Measurements from ENCODE around the gene USB1. TPM values are rescaled to one million over a fixed set of nuclear protein-coding genes. Genes with fewer than 3 reads are reported as not detected.

Gene USB1
- total and polyA plus RNA-seq, 2 experiments from 2014 or later, result 18.2 to 47.7 TPM

- Histone ChIP-seq H3K9me3 (ENCODE audit: low read depth) (no peaks in the 10 kb centered on the region), H3K4me3 (no peak overlapping the region), H3K4me1 (ENCODE audit: insufficient read depth) (peaks cover 10% of the 10 kb centered on the region), H3K27me3 (no peaks in the 10 kb centered on the region), H3K9me2 (replicated peaks; ENCODE audit: insufficient read depth) (no peaks in the 10 kb centered on the region), H3K79me2 (peaks cover 4% of the 10 kb centered on the region), H3K36me3 (replicated peaks; ENCODE audit: insufficient read depth, low read depth) (no peaks in the 10 kb centered on the region), H3K4me2 (no peak overlapping the region), H4K20me1 (ENCODE audit: insufficient read depth, poor library complexity, severe bottlenecking) (peaks cover 5% of the 10 kb centered on the region), H2AFZ (no peak overlapping the region), H3K27ac (no peak overlapping the region)
- WGBS (ENCODE audit: low lambda C conversion rate, missing lambda C conversion rate), result 96% methylated on average over 16 of the region's 16 CpGs
- TF ChIP-seq CTCF (IDR thresholded peaks at IDR 0.05; ENCODE audit: poor library complexity), result no peak
- TF ChIP-seq EZH2 (IDR thresholded peaks at IDR 0.05; ENCODE audit: borderline replicate concordance), result no peak
- TF ChIP-seq EZH2phosphoT487 (IDR thresholded peaks at IDR 0.05; ENCODE audit: low read depth, severe bottlenecking, unreplicated experiment), result no peak
- no peak for DNase-seq (ENCODE audit: low spot score)
Measured at GRCh38 chr16:58037365-58038057, 36.3 kb downstream of the USB1 start.

- Histone ChIP-seq H3K4me3 (no peak overlapping the region), H3K9me2 (replicated peaks; ENCODE audit: insufficient read depth) (no peaks in the 10 kb centered on the region), H3K79me2 (peaks cover 4% of the 10 kb centered on the region), H3K27ac (no peak overlapping the region), H3K4me2 (no peak overlapping the region), H3K4me1 (ENCODE audit: insufficient read depth) (peaks cover 2% of the 10 kb centered on the region), H2AFZ (no peak overlapping the region), H4K20me1 (ENCODE audit: insufficient read depth, poor library complexity, severe bottlenecking) (peaks cover 1% of the 10 kb centered on the region), H3K36me3 (replicated peaks; ENCODE audit: insufficient read depth, low read depth) (no peaks in the 10 kb centered on the region), H3K27me3 (no peaks in the 10 kb centered on the region), H3K9me3 (ENCODE audit: low read depth) (no peaks in the 10 kb centered on the region)
- TF ChIP-seq CTCF (IDR thresholded peaks at IDR 0.05; ENCODE audit: poor library complexity), result no peak
- no peak for TF ChIP-seq EZH2 (IDR thresholded peaks at IDR 0.05; ENCODE audit: borderline replicate concordance)
- no peak for TF ChIP-seq EZH2phosphoT487 (IDR thresholded peaks at IDR 0.05; ENCODE audit: low read depth, severe bottlenecking, unreplicated experiment)
- DNase-seq (ENCODE audit: low spot score), result no peak
- 95% methylated on average over 20 of the region's 20 CpGs for WGBS (ENCODE audit: low lambda C conversion rate, missing lambda C conversion rate)
Measured at GRCh38 chr16:58038219-58038641, 37.0 kb downstream of the USB1 start.

GRCh38 chr16:58039829-58040495 lies 38.8 kb downstream of the USB1 start:
- Histone ChIP-seq H3K9me2 (replicated peaks; ENCODE audit: insufficient read depth) (no peaks in the 10 kb centered on the region), H3K9me3 (ENCODE audit: low read depth) (no peaks in the 10 kb centered on the region), H3K27me3 (no peaks in the 10 kb centered on the region), H4K20me1 (ENCODE audit: insufficient read depth, poor library complexity, severe bottlenecking) (no peaks in the 10 kb centered on the region), H3K4me3 (no peak overlapping the region), H3K79me2 (peaks cover 4% of the 10 kb centered on the region), H2AFZ (no peak overlapping the region), H3K4me1 (ENCODE audit: insufficient read depth) (no peaks in the 10 kb centered on the region), H3K36me3 (replicated peaks; ENCODE audit: insufficient read depth, low read depth) (no peaks in the 10 kb centered on the region), H3K27ac (no peak overlapping the region), H3K4me2 (no peak overlapping the region)
- WGBS (ENCODE audit: low lambda C conversion rate, missing lambda C conversion rate), result 97% methylated on average over 26 of the region's 26 CpGs
- no peak for DNase-seq (ENCODE audit: low spot score)
- no peak for TF ChIP-seq EZH2phosphoT487 (IDR thresholded peaks at IDR 0.05; ENCODE audit: low read depth, severe bottlenecking, unreplicated experiment)
- no peak for TF ChIP-seq CTCF (IDR thresholded peaks at IDR 0.05; ENCODE audit: poor library complexity)
- TF ChIP-seq EZH2 (IDR thresholded peaks at IDR 0.05; ENCODE audit: borderline replicate concordance), result no peak
